ENCODE results near the gene MND1. TPM values are rescaled to one million over a fixed set of nuclear protein-coding genes. Genes with fewer than 3 reads are reported as not detected.
"Not testable (repeated sequence)": the region's sequence is repeated elsewhere in the genome, so short reads cannot be mapped to it uniquely, and the experiment has no call there.

The MND1 gene
- total RNA-seq, 1 donor from 2014 or later: 1.7 TPM

GRCh38 chr4:153403726-153404125, 59.2 kb downstream of the MND1 start:
- DNase-seq (ENCODE audit: low spot score): no peak

GRCh38 chr4:153407906-153408305, 63.4 kb downstream of the MND1 start:
- no peak for DNase-seq (ENCODE audit: low spot score)

GRCh38 chr4:153408932-153409331, 64.4 kb downstream of the MND1 start:
- no peak for DNase-seq (ENCODE audit: low spot score)

- DNase-seq (ENCODE audit: low spot score): no peak
Observed at GRCh38 chr4:153409412-153409811, 64.9 kb downstream of the MND1 start.

GRCh38 chr4:153409924-153410501, 65.5 kb downstream of the MND1 start:
- DNase-seq (ENCODE audit: low spot score): no peak

GRCh38 chr4:153413842-153414241, 69.4 kb downstream of the MND1 start:
- no peak for DNase-seq (ENCODE audit: low spot score)

GRCh38 chr4:153416456-153416855, 72.0 kb downstream of the MND1 start:
- not testable (repeated sequence) for DNase-seq (ENCODE audit: low spot score)

- no peak for DNase-seq (ENCODE audit: low spot score)
Observed at GRCh38 chr4:153418121-153418520, 73.6 kb downstream of the MND1 start.

GRCh38 chr4:153418558-153418957, 74.1 kb downstream of the MND1 start:
- no peak for DNase-seq (ENCODE audit: low spot score)

GRCh38 chr4:153419029-153419428, 74.5 kb downstream of the MND1 start:
- DNase-seq (ENCODE audit: low spot score): no peak

GRCh38 chr4:153419673-153420278, 75.3 kb downstream of the MND1 start:
- DNase-seq (ENCODE audit: low spot score): no peak

GRCh38 chr4:153420361-153420760, 75.9 kb downstream of the MND1 start:
- no peak for DNase-seq (ENCODE audit: low spot score)

GRCh38 chr4:153421941-153422340, 77.5 kb downstream of the MND1 start:
- no peak for DNase-seq (ENCODE audit: low spot score)

- DNase-seq (ENCODE audit: low spot score): no peak
Observed at GRCh38 chr4:153426207-153426885, 81.9 kb downstream of the MND1 start.

- no peak for DNase-seq (ENCODE audit: low spot score)
Observed at GRCh38 chr4:153427363-153428071, 83.0 kb downstream of the MND1 start.

GRCh38 chr4:153428941-153429475, 84.5 kb downstream of the MND1 start:
- no peak for DNase-seq (ENCODE audit: low spot score)

GRCh38 chr4:153432965-153433753, 88.7 kb downstream of the MND1 start:
- peak; percentile 63 for DNase-seq (ENCODE audit: low spot score)

GRCh38 chr4:153433754-153434105, 89.2 kb downstream of the MND1 start:
- no peak for DNase-seq (ENCODE audit: low spot score)

- no peak for DNase-seq (ENCODE audit: low spot score)
Observed at GRCh38 chr4:153434190-153434589, 89.7 kb downstream of the MND1 start.

GRCh38 chr4:153438916-153439756, 94.6 kb downstream of the MND1 start:
- no peak for DNase-seq (ENCODE audit: low spot score)

- DNase-seq (ENCODE audit: low spot score): no peak
Observed at GRCh38 chr4:153439831-153440230, 95.3 kb downstream of the MND1 start.

Data from mucosa of gallbladder (tissue), 1 donor.